Activated CD4-positive, alpha-beta T cell treated with anti-CD3 and anti-CD28 coated beads, Interleukin-2, amount 10 ng/mL, durations not matched to agents 7 days and 5 days (primary cell): ENCODE results near the gene MADD. TPM values are rescaled to one million over a fixed set of nuclear protein-coding genes. Genes with fewer than 3 reads are reported as not detected.

ENCODE experiments used
- CTCF ChIA-PET: fragments of 350-600 bp; sonication (Branson Sonifier 250); formaldehyde crosslinking; loops from one replicate; lab custom pipeline; 2021; ENCODE audit warnings: antibody characterized with exemption; lab: Charles Lee
- POLR2A ChIA-PET: fragments of 350-600 bp; sonication (Branson Sonifier 250); formaldehyde crosslinking; loops from one replicate; lab custom pipeline; 2021; ENCODE audit warnings: antibody characterized with exemption; lab: Charles Lee
- DNase-seq: peaks from one replicate; pipeline ENCODE4 v3.0.0-alpha.2; 2020
- H3K27ac Mint-ChIP-seq: one replicate; pipeline ENCODE4 v1.8.0; 2021; ENCODE audit warnings: mild to moderate bottlenecking, moderate library complexity, mixed read lengths
- H3K27me3 Mint-ChIP-seq: one replicate; pipeline ENCODE4 v1.8.0; 2021; ENCODE audit warnings: mixed read lengths
- H3K36me3 Mint-ChIP-seq: one replicate; pipeline ENCODE4 v1.8.0; 2021; ENCODE audit warnings: low read depth, mixed read lengths
- H3K4me1 Mint-ChIP-seq: one replicate; pipeline ENCODE4 v1.8.0; 2021; ENCODE audit warnings: mixed read lengths
- H3K4me3 Mint-ChIP-seq: one replicate; pipeline ENCODE4 v1.8.0; 2021; ENCODE audit warnings: mild to moderate bottlenecking, moderate library complexity, mixed read lengths
- H3K9me3 Mint-ChIP-seq: one replicate; pipeline ENCODE4 v1.8.0; 2021; ENCODE audit warnings: mixed read lengths
- total RNA-seq, 2 experiments: library from RNA; stranded (reverse); gene quantifications; one replicate each; pipeline ENCODE4 v1.2.3, GENCODE V29; 2021

The MADD gene
- total RNA-seq, 2 experiments from 2014 or later = 93.3 to 95.1 TPM

DNA sequence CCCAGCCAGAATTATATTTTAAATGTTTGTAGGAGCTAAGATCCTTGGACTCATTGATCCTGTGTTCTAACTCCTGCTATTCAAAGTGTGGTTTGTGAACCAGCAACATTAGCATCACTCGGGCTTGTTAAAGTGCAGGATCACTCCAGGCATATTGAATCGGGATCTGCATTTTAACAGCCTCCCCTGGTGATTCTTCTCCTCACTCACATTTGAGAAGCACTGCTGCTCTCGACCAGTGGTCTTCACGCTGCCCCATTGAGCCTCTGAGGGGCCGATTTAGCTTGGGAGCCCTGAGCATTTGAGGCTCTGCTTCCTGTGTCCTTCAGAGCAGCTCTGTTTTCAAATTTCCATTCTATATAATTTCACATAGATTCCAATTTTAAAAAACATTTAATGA lies 10.9 kb downstream of the MADD start:
- no peak for DNase-seq
- H3K27ac Mint-ChIP-seq = no peak overlapping the region
- ChIA-PET CTCF (no interaction called here), POLR2A (no interaction called here)
- H3K4me3 Mint-ChIP-seq = no peak overlapping the region
- H3K36me3 Mint-ChIP-seq = peaks cover 66% of the 10 kb centered on the region
- no peaks in the 10 kb centered on the region for H3K27me3 Mint-ChIP-seq
- no peaks in the 10 kb centered on the region for H3K4me1 Mint-ChIP-seq
- no peaks in the 10 kb centered on the region for H3K9me3 Mint-ChIP-seq

DNA sequence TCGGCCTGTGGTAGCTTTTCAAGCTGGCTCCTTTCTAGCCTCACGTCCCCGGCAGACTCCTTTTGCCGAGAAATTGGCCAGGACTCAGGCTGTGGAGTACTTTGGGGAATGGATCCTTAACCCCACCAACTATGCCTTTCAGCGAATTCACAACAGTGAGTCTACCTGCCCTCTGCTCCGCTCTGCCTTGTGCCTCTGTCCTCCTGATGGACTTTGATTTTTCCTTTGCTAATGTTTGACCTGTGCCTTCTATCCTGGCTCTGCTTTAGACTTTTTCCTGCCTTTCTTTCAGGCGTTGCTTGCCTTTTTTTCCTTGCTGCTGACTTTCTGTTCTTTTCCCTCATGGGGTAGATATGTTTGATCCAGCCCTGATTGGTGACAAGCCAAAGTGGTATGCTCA lies 12.5 kb downstream of the MADD start:
- Mint-ChIP-seq H3K27ac (peak overlapping the region; percentile 16), H3K4me1 (no peaks in the 10 kb centered on the region), H3K4me3 (no peak overlapping the region), H3K36me3 (peaks cover 63% of the 10 kb centered on the region), H3K27me3 (no peaks in the 10 kb centered on the region), H3K9me3 (no peaks in the 10 kb centered on the region)
- no peak for DNase-seq
- ChIA-PET CTCF (no interaction called here), POLR2A (no interaction called here)

- CTCF ChIA-PET = interaction anchor here (1.0 to 3.0 kb wide), 2 partner anchors 9 to 13 kb away, joined by 3 to 9 read pairs; no protein-coding TSS in a partner anchor
Observed at GRCh38 chr11:47284151-47284550, 14.2 kb downstream of the MADD start.

GRCh38 chr11:47285969-47286770 lies 16.2 kb downstream of the MADD start:
- Mint-ChIP-seq H3K4me3 (no peak overlapping the region), H3K36me3 (peaks cover 78% of the 10 kb centered on the region), H3K27me3 (no peaks in the 10 kb centered on the region), H3K9me3 (no peaks in the 10 kb centered on the region), H3K27ac (no peak overlapping the region), H3K4me1 (no peaks in the 10 kb centered on the region)
- CTCF ChIA-PET = interaction anchor here (3.0 kb wide), 1 partner anchor 15 kb away, joined by 9 read pairs; no protein-coding TSS in a partner anchor
- DNase-seq = no peak
- POLR2A ChIA-PET = no interaction called here

More at GRCh38 chr11:47284151-47284550, 14.2 kb downstream of the MADD start:
- Mint-ChIP-seq H3K4me3 (no peak overlapping the region), H3K4me1 (no peaks in the 10 kb centered on the region), H3K9me3 (no peaks in the 10 kb centered on the region), H3K27me3 (no peaks in the 10 kb centered on the region), H3K27ac (no peak overlapping the region), H3K36me3 (peaks cover 64% of the 10 kb centered on the region)
- POLR2A ChIA-PET = no interaction called here
- no peak for DNase-seq

DNA sequence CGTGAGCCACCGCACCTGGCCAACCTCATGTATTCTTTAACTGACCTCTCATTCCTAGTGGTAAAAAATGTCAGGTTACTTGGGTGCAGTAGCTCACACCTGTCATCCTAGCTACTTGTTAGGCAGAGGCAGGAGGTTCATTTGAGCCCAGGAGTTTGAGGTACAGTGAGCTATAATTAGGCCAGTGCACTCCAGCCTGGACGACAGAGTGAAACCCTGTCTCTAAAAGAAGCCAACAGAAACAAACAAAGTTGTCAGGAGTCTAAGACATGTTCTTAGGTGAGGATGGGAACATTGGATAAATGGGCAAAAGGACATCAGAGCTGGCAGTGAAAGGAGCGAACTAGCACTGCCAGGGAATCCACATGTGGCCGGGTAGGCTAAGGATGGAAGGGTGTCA lies 18.1 kb downstream of the MADD start:
- ChIA-PET POLR2A (no interaction called here), CTCF (interaction anchor here (0.6 to 2.8 kb wide), 4 partner anchors 12 to 197 kb away, joined by 3 to 10 read pairs (median 4); no protein-coding TSS in a partner anchor)
- Mint-ChIP-seq H3K36me3 (peaks cover 82% of the 10 kb centered on the region), H3K27me3 (no peaks in the 10 kb centered on the region), H3K27ac (no peak overlapping the region), H3K9me3 (no peaks in the 10 kb centered on the region), H3K4me1 (no peaks in the 10 kb centered on the region), H3K4me3 (no peak overlapping the region)
- no peak for DNase-seq

GRCh38 chr11:47289856-47290255 lies 19.9 kb downstream of the MADD start:
- POLR2A ChIA-PET = interaction anchor here (0.6 kb wide), 1 partner anchor 41 kb away, joined by 3 read pairs; the partner anchor contains the start of gene ACP2
- CTCF ChIA-PET = interaction anchor here (0.6 to 2.8 kb wide), 2 partner anchors 9 to 14 kb away, joined by 3 to 10 read pairs; no protein-coding TSS in a partner anchor
- H3K27ac Mint-ChIP-seq = no peak overlapping the region
- H3K9me3 Mint-ChIP-seq = no peaks in the 10 kb centered on the region
- H3K36me3 Mint-ChIP-seq = peaks cover 70% of the 10 kb centered on the region
- no peak overlapping the region for H3K4me3 Mint-ChIP-seq
- H3K27me3 Mint-ChIP-seq = no peaks in the 10 kb centered on the region
- no peak for DNase-seq
- no peaks in the 10 kb centered on the region for H3K4me1 Mint-ChIP-seq

DNA sequence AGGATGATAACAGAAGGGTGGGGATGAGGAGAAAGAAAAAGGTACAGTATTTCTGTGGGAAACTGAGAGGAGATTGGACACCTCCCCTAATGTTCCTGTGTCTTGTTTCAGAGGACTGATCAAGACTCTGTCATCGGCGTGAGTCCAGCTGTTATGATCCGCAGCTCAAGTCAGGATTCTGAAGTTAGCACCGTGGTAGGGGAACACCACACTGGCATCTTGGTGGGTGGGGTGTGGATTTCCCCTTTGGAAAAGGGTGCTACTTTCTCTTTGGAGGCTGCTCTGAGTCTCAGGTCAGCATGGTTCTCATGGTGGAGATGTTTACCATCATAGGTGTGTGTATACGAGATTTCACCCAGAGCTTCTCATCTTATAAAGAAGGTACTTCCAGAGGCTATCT lies 25.5 kb downstream of the MADD start:
- CTCF ChIA-PET = interaction anchor here (0.6 kb wide), 1 partner anchor 66 kb away, joined by 3 read pairs; no protein-coding TSS in a partner anchor
- Mint-ChIP-seq H3K27ac (no peak overlapping the region), H3K36me3 (peaks cover 74% of the 10 kb centered on the region)

GRCh38 chr11:47296045-47296444 lies 26.1 kb downstream of the MADD start:
- POLR2A ChIA-PET = no interaction called here
- DNase-seq = no peak
- Mint-ChIP-seq H3K4me3 (no peak overlapping the region), H3K9me3 (peaks cover 8% of the 10 kb centered on the region), H3K27ac (no peak overlapping the region), H3K4me1 (peaks cover 4% of the 10 kb centered on the region), H3K27me3 (no peaks in the 10 kb centered on the region), H3K36me3 (peaks cover 74% of the 10 kb centered on the region)
- CTCF ChIA-PET = no interaction called here

More for the DNA sequence above, 25.5 kb downstream of the MADD start:
- Mint-ChIP-seq H3K27me3 (no peaks in the 10 kb centered on the region), H3K9me3 (peaks cover 6% of the 10 kb centered on the region), H3K4me1 (peaks cover 1% of the 10 kb centered on the region), H3K4me3 (no peak overlapping the region)
- POLR2A ChIA-PET = no interaction called here
- DNase-seq = no peak

DNA sequence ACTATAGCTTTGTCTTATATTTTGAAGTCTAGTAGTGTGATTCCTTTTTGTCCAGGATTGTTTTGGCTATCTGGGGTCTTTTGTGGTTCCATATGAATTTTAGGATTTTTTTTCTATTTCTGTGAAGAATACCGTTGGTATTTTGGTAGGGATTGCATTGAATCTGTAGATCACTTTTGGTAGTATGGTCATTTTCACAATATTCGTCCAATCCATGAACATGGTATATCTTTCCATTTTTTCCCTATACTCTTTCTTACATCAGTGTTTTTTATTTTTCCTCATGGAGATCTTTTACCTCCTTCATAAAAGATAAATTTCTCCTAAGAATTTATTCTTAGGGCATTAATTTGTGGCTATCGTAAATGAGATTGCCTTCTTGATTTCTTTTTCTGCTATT lies 29.1 kb downstream of the MADD start:
- DNase-seq = no peak
- Mint-ChIP-seq H3K4me1 (peaks cover 14% of the 10 kb centered on the region), H3K9me3 (peaks cover 24% of the 10 kb centered on the region), H3K4me3 (no peak overlapping the region), H3K27me3 (no peaks in the 10 kb centered on the region), H3K27ac (no peak overlapping the region), H3K36me3 (peaks cover 88% of the 10 kb centered on the region)
- ChIA-PET CTCF (interaction anchor here (0.6 kb wide), 1 partner anchor 9 kb away, joined by 3 read pairs; no protein-coding TSS in a partner anchor), POLR2A (no interaction called here)

- Mint-ChIP-seq H3K36me3 (peaks cover 75% of the 10 kb centered on the region), H3K27ac (no peak overlapping the region), H3K4me1 (peaks cover 14% of the 10 kb centered on the region), H3K9me3 (peaks cover 24% of the 10 kb centered on the region), H3K4me3 (no peak overlapping the region), H3K27me3 (no peaks in the 10 kb centered on the region)
- ChIA-PET POLR2A (no interaction called here), CTCF (no interaction called here)
- no peak for DNase-seq
Observed at GRCh38 chr11:47302853-47303252, 32.9 kb downstream of the MADD start.

GRCh38 chr11:47305734-47306483 lies 36.0 kb downstream of the MADD start:
- no peak overlapping the region for H3K4me3 Mint-ChIP-seq
- H3K36me3 Mint-ChIP-seq = peaks cover 66% of the 10 kb centered on the region
- H3K9me3 Mint-ChIP-seq = peaks cover 16% of the 10 kb centered on the region
- CTCF ChIA-PET = interaction anchor here (0.7 to 1.2 kb wide), 3 partner anchors 33 to 63 kb away, joined by 3 to 5 read pairs (median 3); no protein-coding TSS in a partner anchor
- peaks cover 10% of the 10 kb centered on the region for H3K4me1 Mint-ChIP-seq
- DNase-seq = no peak
- H3K27ac Mint-ChIP-seq = no peak overlapping the region
- POLR2A ChIA-PET = no interaction called here
- no peaks in the 10 kb centered on the region for H3K27me3 Mint-ChIP-seq

DNA sequence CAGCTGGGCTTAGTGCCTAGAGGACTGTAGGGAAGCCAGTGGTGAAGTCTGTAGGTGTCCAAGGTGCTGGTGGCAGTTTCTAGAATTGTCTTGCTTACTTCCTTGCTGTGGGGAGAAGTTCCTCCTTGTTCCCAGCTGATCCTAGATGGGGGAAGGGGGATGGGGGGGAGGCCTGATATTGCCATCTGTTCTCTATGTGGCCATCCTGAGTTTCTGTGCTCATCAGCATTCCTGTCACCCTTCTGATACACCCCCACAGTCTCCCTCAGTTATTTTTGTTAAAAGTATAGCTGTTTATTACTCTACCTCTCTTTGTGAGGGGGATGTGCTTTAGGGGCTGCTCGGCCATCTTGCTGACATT lies 36.5 kb downstream of the MADD start:
- peaks cover 10% of the 10 kb centered on the region for H3K4me1 Mint-ChIP-seq
- POLR2A ChIA-PET = no interaction called here
- DNase-seq = no peak
- peaks cover 67% of the 10 kb centered on the region for H3K36me3 Mint-ChIP-seq
- peaks cover 14% of the 10 kb centered on the region for H3K9me3 Mint-ChIP-seq
- no peak overlapping the region for H3K27ac Mint-ChIP-seq
- CTCF ChIA-PET = interaction anchor here (0.7 to 1.1 kb wide), 2 partner anchors 48 to 63 kb away, joined by 3 to 5 read pairs; no protein-coding TSS in a partner anchor
- no peaks in the 10 kb centered on the region for H3K27me3 Mint-ChIP-seq
- no peak overlapping the region for H3K4me3 Mint-ChIP-seq
